HCT116 (cell line): ENCODE data around the gene TRAF3. TPM values are rescaled to one million over a fixed set of nuclear protein-coding genes. Genes with fewer than 3 reads are reported as not detected.

Experiments
- ATAC-seq: fragments of 200-7000 bp; cut with Tn5 transposase; 2 replicates; pipeline ENCODE4 v1.9.1; 2020; ENCODE audit warnings: mild to moderate bottlenecking, moderate library complexity
- BruUV-seq: library from RNA; stranded (reverse); fragments of 400-500 nt; replicated peaks from 2 replicates; lab custom pipeline; 2021; lab: Mats Ljungman, UMichigan
- CTCF ChIA-PET: fragments of 300-600 bp; sonication (Branson Sonifier 250); formaldehyde crosslinking; loops from one replicate; lab custom pipeline; 2021; ENCODE audit warnings: antibody characterized with exemption; lab: Charles Lee
- POLR2A ChIA-PET: fragments of 300-600, 350-600 bp; sonication (Branson Sonifier 250); formaldehyde crosslinking; loops from one replicate; lab custom pipeline; 2021; ENCODE audit warnings: antibody characterized with exemption; lab: Charles Lee
- RAD21 ChIA-PET, 2 experiments: fragments of 300-600 bp; sonication (Branson Sonifier 250); formaldehyde crosslinking; loops; one replicate each; lab custom pipeline; 2023; ENCODE audit warnings: low total read pairs in 2 of 2; ENCODE audit not compliant: uncharacterized antibody in 2 of 2, unreplicated experiment in 2 of 2, low non-redundant PET in 1 of 2; lab: Charles Lee
- DNase-seq: peaks from one replicate; pipeline ENCODE4 v3.0.0-alpha.2; 2010; ENCODE audit warnings: low read depth, low spot score
- H2AFZ ChIP-seq: fragments of 200-600 bp; shearing (Covaris generic), sonication (generic); 2 replicates; pipeline ENCODE4 v1.6.1; 2017; ENCODE audit warnings: low read depth, mixed run types, mixed read lengths, antibody characterized with exemption, low read length; ENCODE audit not compliant: poor library complexity, severe bottlenecking
- H3K27ac ChIP-seq: 2 replicates; pipeline ENCODE4 v1.5.1; 2012; ENCODE audit warnings: low read depth, low read length
- H3K27me3 ChIP-seq: fragments of 200-600 bp; sonication (generic); 2 replicates; pipeline ENCODE4 v1.6.1; 2016; ENCODE audit warnings: mixed run types, low read length, mixed read lengths; ENCODE audit not compliant: insufficient read depth
- H3K36me3 ChIP-seq, 2 experiments: fragments of 200-500 bp in 1 of 2; fragments of 200-600 bp in 1 of 2; sonication (Bioruptor generic) in 1 of 2; sonication (generic) in 1 of 2; 2 replicates each; pipeline versions ENCODE4 v1.5.1 to v1.6.1; 2014 to 2016; ENCODE audit warnings: low read length in 2 of 2, inconsistent platforms in 1 of 2, mixed read lengths in 1 of 2, mixed run types in 1 of 2; ENCODE audit not compliant: insufficient read depth in 2 of 2, control insufficient read depth in 1 of 2
- H3K4me1 ChIP-seq, 2 experiments: fragments of 200-600 bp in 1 of 2; sonication (generic) in 1 of 2; 2 replicates each; pipeline versions ENCODE4 v1.5.1 to v1.6.1; 2012 to 2017; ENCODE audit warnings: low read length in 2 of 2, inconsistent platforms in 1 of 2, mild to moderate bottlenecking in 1 of 2, mixed read lengths in 1 of 2, mixed run types in 1 of 2, moderate library complexity in 1 of 2; ENCODE audit not compliant: insufficient read depth in 2 of 2, control insufficient read depth in 1 of 2
- H3K4me2 ChIP-seq: fragments of 200-600 bp; sonication (generic); 2 replicates; pipeline ENCODE4 v1.6.1; 2017; ENCODE audit warnings: mixed run types, low read length, mixed read lengths
- H3K4me3 ChIP-seq, 2 experiments: fragments of 200-600 bp in 1 of 2; sonication (generic) in 1 of 2; replicated peaks in 1 of 2; 2 replicates each; pipeline ENCODE4 v1.5.1; 2011 to 2016; ENCODE audit warnings: low read length in 2 of 2, control low read depth in 1 of 2, low read depth in 1 of 2, mild to moderate bottlenecking in 1 of 2, mixed read lengths in 1 of 2, mixed run types in 1 of 2
- H3K79me2 ChIP-seq: fragments of 200-600 bp; sonication (generic); 2 replicates; pipeline ENCODE4 v1.6.1; 2017; ENCODE audit warnings: mild to moderate bottlenecking, mixed run types, low read length, moderate library complexity, mixed read lengths; ENCODE audit not compliant: insufficient read depth
- H3K9ac ChIP-seq: fragments of 200-600 bp; sonication (generic); 2 replicates; pipeline ENCODE4 v1.6.1; 2016; ENCODE audit warnings: low read length, mixed read lengths
- H3K9me2 ChIP-seq: fragments of 200-600 bp; sonication (generic), shearing (Covaris generic); 2 replicates; pipeline ENCODE4 v1.6.1; 2017; ENCODE audit warnings: mixed run types, mild to moderate bottlenecking, moderate library complexity; ENCODE audit not compliant: insufficient read depth
- H3K9me3 ChIP-seq, 2 experiments: fragments of 200-500 bp in 1 of 2; fragments of 200-600 bp in 1 of 2; sonication (Bioruptor generic) in 1 of 2; sonication (generic) in 1 of 2; 2 replicates each; pipeline ENCODE4 v1.6.1; 2014 to 2017; ENCODE audit warnings: low read length in 2 of 2, mixed read lengths in 2 of 2, inconsistent platforms in 1 of 2, low read depth in 1 of 2, mild to moderate bottlenecking in 1 of 2, mixed run types in 1 of 2, moderate library complexity in 1 of 2; ENCODE audit not compliant: control insufficient read depth in 1 of 2, insufficient read depth in 1 of 2
- H4K20me1 ChIP-seq: fragments of 200-600 bp; sonication (generic), shearing (Covaris generic); 2 replicates; pipeline ENCODE4 v1.6.1; 2017; ENCODE audit warnings: mixed run types, mild to moderate bottlenecking, moderate library complexity; ENCODE audit not compliant: insufficient read depth
- EZH2phosphoT487 ChIP-seq: fragments of 200-600 bp; IDR thresholded peaks from 2 replicates; pipeline ENCODE4 v1.6.1; 2018; ENCODE audit warnings: antibody characterized with exemption, borderline replicate concordance
- MAX ChIP-seq: IDR thresholded peaks from 2 replicates; pipeline ENCODE4 v1.6.1; 2012
- RAD21 ChIP-seq: IDR thresholded peaks from 2 replicates; pipeline ENCODE4 v1.6.1; 2012; ENCODE audit warnings: low read depth, mild to moderate bottlenecking
- REST ChIP-seq: IDR thresholded peaks from 2 replicates; pipeline ENCODE4 v1.6.1; 2012; ENCODE audit warnings: low read depth
- ZFX ChIP-seq: fragments of 450-650 bp; IDR thresholded peaks from 2 replicates; pipeline ENCODE4 v1.6.1; 2017
- intact Hi-C: fragments of 100-400 bp; cut with micrococcal nuclease; formaldehyde crosslinking; loops from 2 replicates; pipeline ENCODE4 v1.10.0; 2022
- total RNA-seq: library from RNA; stranded (reverse); gene quantifications from one replicate; pipeline ENCODE4 v1.2.1, GENCODE V29; 2021; ENCODE audit not compliant: unreplicated experiment
- TF ChIP-seq, protein P1 (sequence below): IDR thresholded peaks from 2 replicates; pipeline ENCODE4 v1.6.1; 2012

Gene TRAF3
- total RNA-seq, 1 experiment from 2014 or later: 32.1 TPM

- Histone ChIP-seq H3K79me2 (peaks cover 62% of the 10 kb centered on the region), H4K20me1 (no peaks in the 10 kb centered on the region), H3K27me3 (no peaks in the 10 kb centered on the region), H3K9ac (peak overlapping the region; percentile 93), H3K9me3 (no peaks in the 10 kb centered on the region), H3K36me3 (no peaks in the 10 kb centered on the region), H2AFZ (no peak overlapping the region), H3K4me1 (peaks cover 20 to 45% of the 10 kb centered on the region in 2 experiments), H3K27ac (no peak overlapping the region), H3K9me2 (no peaks in the 10 kb centered on the region), H3K4me2 (peak overlapping the region; percentile 82), H3K4me3 (peak overlapping the region; percentile 48 to 78)
- ChIA-PET CTCF (no interaction called here), RAD21 (no interaction called here), POLR2A (no interaction called here)
- intact Hi-C loops: loop anchor here (10.0 kb wide), 1 partner anchor 254 kb away; no protein-coding TSS in a partner anchor
- BruUV-seq: no TSS peak
- ATAC-seq: no peak
- no peak for DNase-seq
- no peak for TF ChIP-seq RAD21
- no peak for TF ChIP-seq REST
- no peak for TF ChIP-seq ZFX
- no peak for TF ChIP-seq MAX
- no peak for TF ChIP-seq EZH2phosphoT487
- TF ChIP-seq, protein P1, sequence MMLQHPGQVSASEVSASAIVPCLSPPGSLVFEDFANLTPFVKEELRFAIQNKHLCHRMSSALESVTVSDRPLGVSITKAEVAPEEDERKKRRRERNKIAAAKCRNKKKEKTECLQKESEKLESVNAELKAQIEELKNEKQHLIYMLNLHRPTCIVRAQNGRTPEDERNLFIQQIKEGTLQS: no peak
Observed at GRCh38 chr14:102779084-102779462, 1.8 kb downstream of the TRAF3 start.
